ENCODE measurements around the gene REEP1. TPM values are rescaled to one million over a fixed set of nuclear protein-coding genes. Genes with fewer than 3 reads are reported as not detected.
A peak's percentile ranks its signal among the peaks of the same experiment; 100 is the strongest.

Gene REEP1
- total and polyA plus RNA-seq, 2 of the 4 experiments (the other 2 are of a cell fraction), result under 0.01 to 0.03 TPM

DNA sequence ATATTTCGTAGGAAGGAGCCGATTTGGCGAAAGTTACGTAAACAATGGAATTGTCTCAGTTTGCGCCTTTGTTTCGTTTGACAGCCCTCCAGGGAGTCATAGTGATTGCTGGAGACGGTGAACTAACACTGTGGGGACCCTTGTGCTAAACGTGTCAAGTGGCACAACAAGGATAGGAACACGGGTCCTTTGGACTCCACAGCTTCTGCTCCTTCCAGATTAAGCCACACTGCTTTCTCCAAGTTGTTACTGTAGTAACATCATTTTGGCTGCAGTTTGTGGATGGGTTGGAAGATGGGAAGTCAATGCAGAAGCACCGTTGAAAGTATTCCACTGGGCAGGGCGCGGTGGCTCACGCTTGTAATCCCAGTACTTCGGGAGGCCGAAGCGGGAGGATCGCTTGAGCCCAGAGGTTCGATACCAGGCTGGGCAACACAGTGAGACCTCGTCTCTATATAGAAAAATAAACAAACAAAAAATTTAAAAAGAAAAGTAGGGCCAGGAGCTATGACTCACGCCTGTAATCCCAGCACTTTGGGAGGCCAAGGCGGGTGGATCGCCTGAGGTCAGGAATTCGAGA, 141.5 kb downstream of the REEP1 start:
- POLR2A ChIA-PET (ENCODE audit: unreplicated experiment), result interaction anchor here (0.6 kb wide), 1 partner anchor 12 kb away, joined by 5 read pairs; no protein-coding TSS in a partner anchor
- Histone ChIP-seq H3K9ac (ENCODE audit: low read depth, low read length) (peak overlapping the region; percentile 87), H3K27me3 (ENCODE audit: control insufficient read depth, insufficient read depth, low read length) (no peaks in the 10 kb centered on the region), H3K23ac (ENCODE audit: low read depth, low read length) (peak overlapping the region; percentile 97), H3K27ac (ENCODE audit: insufficient read depth, low read length) (peak overlapping the region; percentile 81), H3K79me1 (ENCODE audit: low read depth in 1 of 2, low read length in 2 of 2) (peaks cover 19 to 48% of the 10 kb centered on the region in 2 experiments), H3K9me3 (ENCODE audit: control insufficient read depth, insufficient read depth, low read length) (no peaks in the 10 kb centered on the region), H2AK5ac (ENCODE audit: low read depth, low read length) (peak overlapping the region; percentile 90), H2BK15ac (ENCODE audit: low read depth, low read length) (peak overlapping the region; percentile 40; the same call in 1 of the 3 replicates), H2BK120ac (ENCODE audit: low read depth, low read length) (peak overlapping the region; percentile 31; the same call in 1 of the 2 replicates), H4K91ac (ENCODE audit: insufficient read depth, low read depth, low read length) (peak overlapping the region; percentile 94), H3K9me1 (ENCODE audit: insufficient read depth, low read length) (peaks cover 5% of the 10 kb centered on the region; the same call in 1 of the 2 replicates), H3K4me1 (ENCODE audit: control insufficient read depth, insufficient read depth, low read length) (peaks cover 6% of the 10 kb centered on the region), H3K4ac (ENCODE audit: low read depth, low read length) (peak overlapping the region; percentile 94), H2AFZ (replicated peaks; ENCODE audit: low read length, poor library complexity) (peak overlapping the region; percentile 99), H3K4me3 (ENCODE audit: insufficient read depth, low read depth, low read length) (peak overlapping the region; percentile 84), H2BK5ac (ENCODE audit: low read depth, low read length, poor library complexity, severe bottlenecking) (peak overlapping the region; percentile 79), H3K18ac (ENCODE audit: low read depth, low read length) (peak overlapping the region; percentile 33; the same call in 1 of the 2 replicates), H4K20me1 (ENCODE audit: insufficient read depth, low read length) (peaks cover 28% of the 10 kb centered on the region), H4K5ac (ENCODE audit: low read depth, low read length) (peak overlapping the region; percentile 96), H3K4me2 (ENCODE audit: low read depth, low read length) (peak overlapping the region; percentile 94), H4K8ac (ENCODE audit: low read depth in 2 of 2, low read length in 2 of 2) (peak overlapping the region; percentile 99), H3K56ac (ENCODE audit: extremely low read depth, insufficient read depth, low read length) (peak overlapping the region; percentile 74), H2AK9ac (replicated peaks; ENCODE audit: low read depth, low read length, poor library complexity) (peak overlapping the region; percentile 100), H3K14ac (replicated peaks; ENCODE audit: low read depth, low read length) (peak overlapping the region; percentile 98), H2BK20ac (ENCODE audit: low read depth, low read length) (no peak overlapping the region), H3K36me3 (ENCODE audit: control insufficient read depth, insufficient read depth, low read length) (no peaks in the 10 kb centered on the region)
- DNase-seq (no peak), ATAC-seq (ENCODE audit: low read depth) (no peak)
- TF ChIP-seq SMC3 (IDR thresholded peaks at IDR 0.05; ENCODE audit: low read depth, low read length) (no peak), POLR2A (IDR thresholded peaks at IDR 0.05; ENCODE audit: low read depth, low read length) (no peak), RFX5 (IDR thresholded peaks at IDR 0.05; ENCODE audit: low read depth, low read length) (no peak), MXI1 (IDR thresholded peaks at IDR 0.05; ENCODE audit: borderline replicate concordance, low read depth, low read length) (no peak), RCOR1 (IDR thresholded peaks at IDR 0.05; ENCODE audit: insufficient replicate concordance, low read length) (no peak), MAFK (IDR thresholded peaks at IDR 0.05; ENCODE audit: low read depth, low read length) (no peak), RAD21 (IDR thresholded peaks at IDR 0.05; ENCODE audit: low read length) (no peak), FOS (IDR thresholded peaks at IDR 0.05; ENCODE audit: low read depth, low read length) (no peak), BHLHE40 (IDR thresholded peaks at IDR 0.05; ENCODE audit: low read depth, low read length) (no peak)
- TF ChIP-seq, protein P1, sequence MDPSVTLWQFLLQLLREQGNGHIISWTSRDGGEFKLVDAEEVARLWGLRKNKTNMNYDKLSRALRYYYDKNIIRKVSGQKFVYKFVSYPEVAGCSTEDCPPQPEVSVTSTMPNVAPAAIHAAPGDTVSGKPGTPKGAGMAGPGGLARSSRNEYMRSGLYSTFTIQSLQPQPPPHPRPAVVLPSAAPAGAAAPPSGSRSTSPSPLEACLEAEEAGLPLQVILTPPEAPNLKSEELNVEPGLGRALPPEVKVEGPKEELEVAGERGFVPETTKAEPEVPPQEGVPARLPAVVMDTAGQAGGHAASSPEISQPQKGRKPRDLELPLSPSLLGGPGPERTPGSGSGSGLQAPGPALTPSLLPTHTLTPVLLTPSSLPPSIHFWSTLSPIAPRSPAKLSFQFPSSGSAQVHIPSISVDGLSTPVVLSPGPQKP (IDR thresholded peaks at IDR 0.05; ENCODE audit: borderline replicate concordance, low read depth, low read length), result no peak
- intact Hi-C loops (cut with micrococcal nuclease), result loop anchor here (1.0 kb wide), 1 partner anchor 244 kb away; no protein-coding TSS in a partner anchor
- CTCF ChIA-PET, result no interaction called here
- dilution Hi-C loops (cut with HindIII; ENCODE audit: low sequenced_read_pairs, unreplicated experiment), result no loop called here
- WGBS, 2 experiments (ENCODE audit: extremely low coverage in 2 of 2, insufficient read length in 1 of 2), result 33% methylated on average over 6 of the region's 23 CpGs; no CpG with 5 or more reads in 1 of the 2 experiments
- in situ Hi-C loops (cut with MboI; ENCODE audit: low sequenced_read_pairs), result no loop called here
- BruUV-seq (replicated peaks), result no TSS peak

Measured in IMR-90 (cell line).